Inflammatory macrophage treated with lipopolysaccharide for 4 hours (primary cell): ENCODE measurements around the gene SLC35G3.
"Not testable (repeated sequence)": the region's sequence is repeated elsewhere in the genome, so short reads cannot be mapped to it uniquely, and the experiment has no call there.

ENCODE experiments used
- DNase-seq: peaks from one replicate; pipeline ENCODE4 v3.0.0-alpha.2; 2020

The SLC35G3 gene

DNA sequence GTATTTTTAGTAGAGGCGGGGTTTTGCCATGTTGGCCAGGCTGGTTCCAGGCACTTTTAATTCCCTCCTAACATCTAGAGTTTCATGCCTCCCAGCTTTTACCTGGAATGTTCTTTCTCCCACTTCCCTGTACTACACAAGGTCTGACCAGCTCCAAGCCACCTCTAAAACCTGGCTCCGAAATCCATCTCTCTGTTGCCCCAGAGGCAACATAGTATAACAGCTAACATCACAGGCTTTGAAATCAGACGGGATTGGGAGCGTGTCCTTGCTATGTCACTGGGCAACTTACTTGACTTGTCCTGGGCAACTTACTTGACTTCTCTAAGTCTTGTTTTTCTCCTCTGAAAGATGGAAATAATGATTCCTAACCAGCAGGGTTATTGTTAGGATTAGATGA lies 31.4 kb downstream of the SLC35G3 start:
- DNase-seq, result no peak

DNA sequence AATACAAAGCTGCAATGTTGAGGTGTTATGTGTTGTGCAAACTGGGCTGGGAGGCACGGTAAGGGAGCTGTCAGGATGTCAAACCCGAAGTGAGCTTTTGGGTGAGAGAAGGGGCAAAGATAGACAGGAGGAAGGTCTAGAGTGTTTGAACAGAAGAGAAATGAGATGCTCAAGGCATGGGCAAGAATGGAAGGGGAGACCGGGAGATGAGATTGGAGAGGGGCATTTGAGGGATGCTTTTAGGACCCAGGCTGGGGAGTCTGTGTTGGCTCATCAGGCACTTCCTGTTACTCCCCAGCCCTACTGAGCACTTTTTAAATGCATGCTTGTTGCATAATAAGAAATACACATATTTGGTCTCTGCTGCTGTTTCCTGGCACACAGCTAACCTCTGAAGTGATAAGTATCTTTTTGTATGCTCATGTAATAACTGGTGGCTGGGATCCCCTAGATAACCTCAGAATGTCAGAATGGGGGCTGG lies 32.9 kb downstream of the SLC35G3 start:
- no peak for DNase-seq

DNA sequence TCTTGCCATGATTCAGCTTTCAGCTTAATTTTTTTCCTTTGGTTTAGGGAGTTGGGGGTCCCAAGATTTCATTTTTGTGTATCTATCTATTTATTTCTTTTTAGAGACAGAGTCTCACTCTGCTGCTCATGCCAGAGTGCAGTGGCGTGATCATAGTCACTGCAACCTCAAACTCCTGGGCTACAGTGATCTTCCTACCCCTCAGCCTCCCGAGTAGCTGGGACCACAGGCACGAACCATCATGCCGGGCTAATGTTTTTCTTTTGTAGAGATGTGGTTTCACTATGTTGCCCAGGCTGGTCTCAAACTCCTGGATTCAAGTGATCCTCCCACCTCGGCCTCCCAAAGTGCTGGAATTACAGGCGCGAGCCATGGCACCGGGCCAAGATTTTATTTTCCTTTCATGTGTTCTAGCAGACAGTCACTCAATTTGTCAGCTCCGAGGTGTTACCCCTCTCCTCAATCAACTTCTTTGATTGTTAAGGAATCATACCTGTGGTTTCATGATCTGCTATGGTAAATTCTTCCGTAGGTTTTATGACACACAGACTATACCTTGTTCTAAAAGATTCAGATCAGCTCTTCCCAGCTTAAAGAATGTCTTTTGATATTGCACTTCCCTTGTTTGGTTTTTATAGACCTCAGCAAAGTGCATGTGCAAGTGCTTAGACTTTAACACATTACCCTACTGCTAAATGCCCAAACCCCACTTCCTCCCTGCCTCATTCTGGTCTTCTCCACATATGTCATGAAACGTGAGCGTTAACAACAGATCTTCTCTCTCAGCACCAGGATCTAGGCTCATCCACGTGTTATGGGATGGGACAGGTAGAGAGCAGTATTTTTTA lies 33.6 kb downstream of the SLC35G3 start:
- no peak for DNase-seq

DNA sequence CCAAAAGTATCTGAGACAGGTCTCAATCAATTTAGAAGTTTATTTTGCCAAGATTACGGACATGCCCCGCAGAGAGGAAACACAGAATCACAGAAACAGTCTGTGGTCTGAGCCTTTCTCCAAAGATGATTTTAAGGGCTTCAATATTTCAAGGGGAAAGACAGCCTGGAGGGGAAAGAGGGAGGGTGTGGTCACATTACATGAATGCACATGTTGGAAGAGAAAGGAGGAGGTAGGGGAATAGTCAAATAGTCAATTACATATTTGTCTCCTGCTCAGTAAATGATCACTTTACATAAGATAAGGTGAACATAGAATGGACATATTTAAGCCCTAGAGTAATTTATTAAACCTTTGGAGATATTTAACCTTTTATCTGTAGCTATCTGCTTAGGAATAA lies 34.3 kb downstream of the SLC35G3 start:
- DNase-seq, result no peak

DNA sequence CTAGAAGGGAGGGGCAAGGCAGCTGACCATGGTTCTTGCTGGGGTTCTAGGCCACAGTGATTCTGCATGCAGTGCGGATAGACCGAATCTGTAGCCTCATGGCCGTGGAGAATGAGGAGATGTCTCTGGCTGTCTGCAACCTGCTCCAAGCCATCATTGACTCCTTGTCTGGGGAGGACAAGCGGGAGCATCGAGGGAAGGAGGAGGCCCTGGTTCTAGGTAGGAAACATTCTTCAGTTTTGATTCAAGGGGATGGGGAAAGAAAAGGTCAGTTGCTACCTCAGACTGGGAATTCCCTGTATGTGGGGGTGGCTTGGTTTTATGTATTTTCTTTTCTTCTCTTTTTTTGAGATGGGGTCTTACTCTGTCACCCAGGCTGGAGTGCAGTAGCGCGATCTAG lies 38.9 kb downstream of the SLC35G3 start:
- no peak for DNase-seq

DNA sequence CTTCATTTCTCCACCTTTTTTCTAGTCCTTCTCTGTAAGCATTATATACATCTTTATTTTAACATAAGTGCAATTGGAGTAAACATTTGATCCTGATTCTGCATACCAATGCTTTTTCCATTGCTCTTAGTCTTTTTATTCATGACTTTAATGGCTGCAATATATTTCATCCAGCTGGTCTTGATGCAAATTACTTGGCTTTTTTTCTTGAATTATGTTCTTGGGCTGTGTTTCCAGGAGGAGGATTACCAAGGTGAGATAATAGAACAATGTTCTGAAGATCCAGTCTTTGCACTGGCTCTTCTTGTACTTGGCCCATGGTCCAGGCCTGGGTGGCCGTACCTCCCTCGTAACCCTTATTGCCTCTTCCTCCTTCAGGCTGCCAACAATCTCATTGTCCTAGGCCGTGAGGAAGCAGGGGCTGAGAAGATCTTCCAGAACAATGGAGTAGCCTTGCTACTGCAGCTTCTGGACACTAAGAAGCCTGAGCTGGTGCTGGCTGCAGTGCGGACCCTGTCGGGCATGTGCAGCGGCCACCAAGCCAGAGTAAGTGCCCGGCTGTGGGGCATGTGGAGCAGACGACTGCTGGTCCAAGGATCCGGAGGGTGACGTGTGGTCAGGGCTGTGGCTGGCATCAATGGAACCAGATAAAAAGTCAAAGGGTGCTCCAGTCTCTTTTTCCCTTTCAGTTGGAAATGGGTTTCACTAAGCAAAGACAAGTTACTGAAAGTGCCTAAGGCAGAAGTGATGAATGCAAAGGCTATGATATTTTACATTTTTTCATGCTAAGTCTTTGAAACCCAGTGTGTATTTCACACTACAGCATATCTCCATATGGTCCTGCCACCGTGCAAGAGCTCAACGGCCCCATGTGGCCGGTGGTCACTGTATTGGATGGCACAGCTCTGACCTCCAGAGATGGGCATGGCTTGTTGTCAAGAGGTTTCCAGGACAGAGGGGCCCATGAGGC lies 39.7 kb downstream of the SLC35G3 start:
- DNase-seq, result no peak

DNA sequence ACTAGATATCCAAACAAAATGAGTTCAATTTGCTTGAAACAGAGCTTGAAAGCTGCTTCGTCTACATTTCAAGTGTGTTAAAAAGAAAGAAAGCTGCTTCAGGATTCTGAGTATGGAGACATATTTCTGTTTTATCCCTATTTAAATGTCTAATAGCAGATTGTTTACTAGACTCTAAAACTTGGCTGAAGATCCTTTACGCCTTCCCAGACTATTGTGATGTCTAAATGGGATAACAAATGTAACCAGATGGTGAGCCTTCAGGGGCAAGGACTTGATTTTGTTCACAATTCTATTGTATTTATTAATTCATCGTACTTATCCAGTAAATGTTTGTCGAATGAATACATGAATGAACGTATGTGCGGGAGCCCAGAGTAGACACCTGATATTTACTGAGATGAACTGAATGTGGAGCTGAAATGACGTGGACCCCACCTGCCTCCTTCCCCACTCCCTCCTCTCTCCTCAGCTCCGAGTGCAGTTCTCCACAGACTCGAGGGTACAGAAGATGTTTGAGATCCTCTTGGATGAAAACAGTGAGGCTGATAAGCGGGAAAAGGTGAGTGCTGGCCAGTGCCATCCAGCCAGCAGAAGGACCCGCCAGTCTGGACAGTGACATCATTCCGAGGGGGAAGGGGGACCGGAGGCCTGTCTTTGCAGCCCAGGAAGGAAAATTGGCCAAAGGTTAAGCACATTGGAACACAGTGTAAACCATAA lies 41.6 kb downstream of the SLC35G3 start:
- no peak for DNase-seq

DNA sequence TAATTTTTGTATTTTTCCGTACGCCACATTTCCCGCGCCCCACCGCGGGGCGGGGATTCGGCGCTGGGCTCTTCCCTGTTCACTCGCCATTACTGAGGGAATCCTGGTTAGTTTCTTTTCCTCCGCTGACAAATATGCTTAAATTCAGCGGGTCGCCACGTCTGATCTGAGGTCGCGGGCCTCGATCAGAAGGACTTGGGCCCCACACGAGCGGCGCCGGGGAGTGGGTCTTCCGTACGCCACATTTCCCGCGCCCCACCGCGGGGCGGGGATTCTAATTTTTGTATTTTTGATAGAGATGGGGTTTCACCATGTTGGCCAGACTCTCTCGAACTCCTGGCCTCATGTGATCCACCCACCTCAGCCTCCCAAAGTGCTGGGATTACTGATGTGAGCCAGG lies 43.1 kb downstream of the SLC35G3 start:
- not testable (repeated sequence) for DNase-seq

DNA sequence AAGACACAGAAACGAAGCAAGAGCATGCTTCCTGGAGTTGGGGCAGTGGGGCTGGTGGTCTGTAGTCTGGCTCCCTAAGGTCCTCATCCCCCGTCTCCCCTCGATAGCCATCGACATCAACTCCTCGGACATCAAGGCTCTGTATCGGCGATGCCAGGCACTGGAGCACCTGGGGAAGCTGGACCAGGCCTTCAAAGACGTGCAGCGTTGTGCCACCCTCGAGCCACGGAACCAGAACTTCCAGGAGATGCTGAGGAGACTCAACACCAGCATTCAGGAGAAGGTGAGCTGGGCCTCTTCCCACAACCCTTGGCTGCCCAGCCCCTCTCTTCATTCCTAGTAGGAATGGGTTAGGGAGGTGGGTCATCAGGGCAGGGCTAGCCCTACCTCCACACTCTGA lies 44.3 kb downstream of the SLC35G3 start:
- DNase-seq, result no peak

DNA sequence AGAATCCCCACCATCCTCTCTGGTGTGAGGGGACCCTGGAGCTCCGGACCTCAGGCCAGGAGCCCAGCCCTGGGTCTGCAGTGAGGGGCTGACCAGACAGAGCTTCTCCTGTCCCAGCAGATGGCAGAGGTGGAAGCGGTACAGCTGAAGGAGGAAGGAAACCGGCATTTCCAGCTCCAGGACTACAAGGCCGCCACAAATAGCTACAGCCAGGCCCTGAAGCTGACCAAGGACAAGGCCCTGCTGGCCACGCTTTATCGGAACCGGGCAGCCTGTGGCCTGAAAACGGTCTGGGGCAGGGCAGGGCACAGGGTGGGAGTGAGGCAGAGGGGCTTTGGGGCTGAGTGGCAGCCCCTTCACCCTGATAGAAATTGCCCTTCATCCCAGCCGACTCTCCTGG lies 46.0 kb downstream of the SLC35G3 start:
- DNase-seq, result no peak

DNA sequence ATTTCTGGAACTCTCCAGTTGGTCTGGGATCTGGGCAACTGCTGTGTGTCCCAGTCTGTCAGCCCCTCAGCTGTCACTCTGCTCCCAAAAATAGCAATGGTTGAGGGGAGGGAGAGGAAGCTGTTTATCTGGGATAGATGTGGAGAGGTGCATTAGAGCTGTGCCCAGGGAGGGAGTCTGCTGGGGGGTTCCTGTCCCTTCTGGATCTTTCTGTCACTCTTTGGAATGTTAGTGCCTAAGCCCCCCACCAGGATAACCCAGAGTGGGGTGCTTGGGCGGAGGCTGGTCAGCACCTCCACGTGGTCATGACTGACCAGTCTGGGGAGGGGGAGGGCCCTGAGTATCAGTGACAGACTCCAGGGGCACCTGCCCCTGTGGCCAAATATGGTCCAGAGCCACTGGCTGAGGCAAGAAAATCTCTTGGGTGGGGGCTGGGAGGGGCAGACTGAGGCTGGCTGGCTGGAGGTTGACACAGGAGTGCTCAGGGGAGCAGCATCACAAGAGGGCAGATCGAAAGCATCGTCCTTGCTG lies 46.8 kb downstream of the SLC35G3 start, which contains the start of gene UNC45B:
Gene UNC45B, plus strand, starts transcription at position 443 of the 531 bp plus-strand sequence. CDS start 447 bp downstream, outside the sequence.
- no peak for DNase-seq

DNA sequence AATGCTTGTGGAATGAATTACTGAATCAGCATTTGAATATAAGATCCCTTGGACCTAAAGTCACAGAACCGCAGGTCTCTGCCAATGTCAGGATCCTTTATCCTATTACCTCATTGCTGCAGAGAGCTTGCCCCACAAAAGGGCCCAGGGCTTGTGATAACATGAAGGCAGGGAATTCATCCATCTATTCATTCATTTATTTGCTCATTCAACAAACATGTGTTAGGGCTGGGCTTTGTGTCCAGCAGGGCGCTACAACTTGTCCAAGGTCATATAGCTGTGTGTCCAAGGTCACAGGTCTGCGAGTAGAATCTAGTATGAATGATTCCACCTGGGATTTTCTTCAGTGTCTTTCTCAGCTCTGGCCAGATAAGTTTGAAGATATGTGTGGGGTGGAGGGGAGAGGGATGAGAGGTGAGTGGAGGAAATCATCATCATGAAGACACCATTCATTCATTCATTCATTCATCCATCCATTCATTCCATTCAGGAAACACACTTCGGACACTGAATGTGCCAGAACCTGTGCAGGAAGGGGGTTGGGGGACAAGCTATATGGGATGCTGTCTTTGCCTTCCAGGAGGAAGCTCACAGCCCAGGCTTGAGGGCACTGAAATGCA lies 47.9 kb downstream of the SLC35G3 start:
- no peak for DNase-seq

DNA sequence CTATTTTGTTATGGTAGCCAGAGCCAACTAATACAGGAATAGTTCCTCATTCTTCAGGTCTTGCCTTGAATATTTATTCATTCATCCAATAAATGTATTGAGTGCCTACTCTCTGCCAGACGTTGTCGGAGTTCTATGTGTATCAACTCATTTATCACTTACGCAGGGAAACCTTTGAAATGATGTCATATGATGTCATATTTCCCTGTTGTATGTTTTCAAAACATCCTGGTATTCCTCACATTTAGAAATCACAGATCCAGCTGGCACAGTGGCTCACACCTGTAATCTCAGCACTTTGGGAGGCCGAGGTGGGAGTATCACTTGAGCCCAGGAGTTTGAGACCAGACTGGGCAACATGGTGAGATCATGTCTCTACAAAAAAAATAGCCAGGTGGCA lies 49.4 kb downstream of the SLC35G3 start:
- DNase-seq, result no peak
